HG02840 (cell line): Measurements from ENCODE around the gene HRH1.
"Not testable (repeated sequence)": the region's sequence is repeated elsewhere in the genome, so short reads cannot be mapped to it uniquely, and the experiment has no call there.

Experiments used
- ATAC-seq: cut with Tn5 transposase; IDR thresholded peaks from one replicate; pipeline ENCODE4 v1.9.1; 2021; ENCODE audit warnings: mild to moderate bottlenecking, moderate library complexity, moderate number of reproducible peaks; ENCODE audit not compliant: unreplicated experiment, low FRiP score

Gene HRH1

GRCh38 chr3:11201251-11202019 is 47.1 kb downstream of the HRH1 start:
- ATAC-seq = no peak

- ATAC-seq = no peak
Measured at GRCh38 chr3:11203961-11204360, 49.7 kb downstream of the HRH1 start.

- ATAC-seq = no peak
Measured at GRCh38 chr3:11204697-11205348, 50.5 kb downstream of the HRH1 start.

GRCh38 chr3:11205881-11206280 is 51.6 kb downstream of the HRH1 start:
- ATAC-seq = not testable (repeated sequence)

GRCh38 chr3:11206316-11206715 is 52.0 kb downstream of the HRH1 start:
- ATAC-seq = no peak

- no peak for ATAC-seq
Measured at GRCh38 chr3:11206953-11207352, 52.7 kb downstream of the HRH1 start.

GRCh38 chr3:11211531-11212298 is 57.4 kb downstream of the HRH1 start:
- no peak for ATAC-seq

GRCh38 chr3:11212299-11212608 is 58.0 kb downstream of the HRH1 start:
- no peak for ATAC-seq

GRCh38 chr3:11212784-11213183 is 58.5 kb downstream of the HRH1 start:
- ATAC-seq = no peak

- no peak for ATAC-seq
Measured at GRCh38 chr3:11213810-11214450, 59.6 kb downstream of the HRH1 start.

GRCh38 chr3:11214451-11214978 is 60.2 kb downstream of the HRH1 start:
- ATAC-seq = no peak

GRCh38 chr3:11217370-11217769 is 63.1 kb downstream of the HRH1 start:
- not testable (repeated sequence) for ATAC-seq

- no peak for ATAC-seq
Measured at GRCh38 chr3:11220230-11220629, 65.9 kb downstream of the HRH1 start.

GRCh38 chr3:11221818-11222415 is 67.6 kb downstream of the HRH1 start:
- no peak for ATAC-seq

- ATAC-seq = no peak
Measured at GRCh38 chr3:11224010-11224409, 69.7 kb downstream of the HRH1 start.

- no peak for ATAC-seq
Measured at GRCh38 chr3:11224870-11225229, 70.6 kb downstream of the HRH1 start.

GRCh38 chr3:11226042-11226370 is 71.7 kb downstream of the HRH1 start:
- no peak for ATAC-seq

- no peak for ATAC-seq
Measured at GRCh38 chr3:11228041-11228440, 73.7 kb downstream of the HRH1 start.

- ATAC-seq = no peak
Measured at GRCh38 chr3:11230125-11230524, 75.8 kb downstream of the HRH1 start.

GRCh38 chr3:11230832-11231231 is 76.5 kb downstream of the HRH1 start:
- no peak for ATAC-seq

- no peak for ATAC-seq
Measured at GRCh38 chr3:11235385-11235784, 81.1 kb downstream of the HRH1 start.
